MM.1S (cell line): ENCODE data around the gene PRKAG2.

Experiments
- DNase-seq: peaks from one replicate; pipeline ENCODE4 v3.0.0-alpha.2; 2015
- H2AFZ ChIP-seq: fragments of 300-600 bp; sonication (generic); 2 replicates; pipeline ENCODE4 v1.6.0; 2016; ENCODE audit warnings: antibody characterized with exemption, low read length
- H3F3A ChIP-seq: fragments of 300-600 bp; sonication (generic); 2 replicates; pipeline ENCODE4 v1.6.1; 2016; ENCODE audit warnings: mild to moderate bottlenecking, antibody characterized with exemption, low read length, moderate library complexity, mixed read lengths; ENCODE audit not compliant: insufficient read depth
- H3K27ac ChIP-seq: fragments of 300-600 bp; sonication (generic); 2 replicates; pipeline ENCODE4 v1.5.1; 2016; ENCODE audit warnings: mild to moderate bottlenecking, low read length
- H3K27me3 ChIP-seq: fragments of 300-600 bp; sonication (generic); replicated peaks from 2 replicates; pipeline ENCODE4 v1.6.0; 2016; ENCODE audit warnings: low read length; ENCODE audit not compliant: insufficient read depth
- H3K36me3 ChIP-seq: fragments of 300-600 bp; sonication (generic); replicated peaks from 2 replicates; pipeline ENCODE4 v1.6.1; 2016; ENCODE audit warnings: mild to moderate bottlenecking, low read length, mixed read lengths; ENCODE audit not compliant: insufficient read depth
- H3K4me1 ChIP-seq: fragments of 300-600 bp; sonication (generic); 2 replicates; pipeline ENCODE4 v1.6.1; 2016; ENCODE audit warnings: low read length, mixed read lengths
- H3K4me2 ChIP-seq: fragments of 300-600 bp; sonication (generic); 2 replicates; pipeline ENCODE4 v1.6.0; 2016; ENCODE audit warnings: low read depth, low read length
- H3K4me3 ChIP-seq: fragments of 300-600 bp; sonication (generic); 2 replicates; pipeline ENCODE4 v1.5.1; 2016; ENCODE audit warnings: low read length, mixed read lengths
- H3K79me2 ChIP-seq: fragments of 300-600 bp; sonication (generic); 2 replicates; pipeline ENCODE4 v1.6.1; 2016; ENCODE audit warnings: mixed run types, low read length, mixed read lengths
- H3K9ac ChIP-seq: fragments of 300-600 bp; sonication (generic); 2 replicates; pipeline ENCODE4 v1.6.1; 2016; ENCODE audit warnings: low read length, mixed read lengths
- H3K9me2 ChIP-seq: fragments of 300-600 bp; sonication (generic); replicated peaks from 2 replicates; pipeline ENCODE4 v1.6.1; 2016; ENCODE audit warnings: mild to moderate bottlenecking, low read length, mixed read lengths; ENCODE audit not compliant: insufficient read depth
- H3K9me3 ChIP-seq: fragments of 300-600 bp; sonication (generic); replicated peaks from 2 replicates; pipeline ENCODE4 v1.6.1; 2016; ENCODE audit warnings: mild to moderate bottlenecking, low read length, mixed read lengths; ENCODE audit not compliant: insufficient read depth
- H4K20me1 ChIP-seq: fragments of 300-600 bp; sonication (generic); 2 replicates; pipeline ENCODE4 v1.6.1; 2016; ENCODE audit warnings: mild to moderate bottlenecking, low read length, moderate library complexity, mixed read lengths; ENCODE audit not compliant: insufficient read depth
- EZH2 ChIP-seq: fragments of 300-600 bp; sonication (generic); optimal IDR thresholded peaks from 2 replicates; pipeline ENCODE3; 2017; ENCODE audit warnings: low read depth, mild to moderate bottlenecking, antibody characterized with exemption, low read length, mixed read lengths
- EZH2phosphoT487 ChIP-seq: fragments of 300-600 bp; sonication (generic); IDR thresholded peaks from 2 replicates; pipeline ENCODE4 v1.6.1; 2018; ENCODE audit warnings: antibody characterized with exemption, low read length
- TF ChIP-seq, protein P1 (sequence below): fragments of 300-600 bp; sonication (generic); IDR thresholded peaks from 2 replicates; pipeline ENCODE4 v1.5.1; 2016; ENCODE audit warnings: antibody characterized with exemption, low read length, mixed read lengths

Gene PRKAG2

GRCh38 chr7:151743481-151743983 lies 133.4 kb downstream of the PRKAG2 start:
- no peaks in the 10 kb centered on the region for H3F3A ChIP-seq
- no peak for DNase-seq
- no peaks in the 10 kb centered on the region for H4K20me1 ChIP-seq
- H3K79me2 ChIP-seq, result no peaks in the 10 kb centered on the region
- no peak for TF ChIP-seq EZH2
- no peak for TF ChIP-seq EZH2phosphoT487
- TF ChIP-seq, protein P1, sequence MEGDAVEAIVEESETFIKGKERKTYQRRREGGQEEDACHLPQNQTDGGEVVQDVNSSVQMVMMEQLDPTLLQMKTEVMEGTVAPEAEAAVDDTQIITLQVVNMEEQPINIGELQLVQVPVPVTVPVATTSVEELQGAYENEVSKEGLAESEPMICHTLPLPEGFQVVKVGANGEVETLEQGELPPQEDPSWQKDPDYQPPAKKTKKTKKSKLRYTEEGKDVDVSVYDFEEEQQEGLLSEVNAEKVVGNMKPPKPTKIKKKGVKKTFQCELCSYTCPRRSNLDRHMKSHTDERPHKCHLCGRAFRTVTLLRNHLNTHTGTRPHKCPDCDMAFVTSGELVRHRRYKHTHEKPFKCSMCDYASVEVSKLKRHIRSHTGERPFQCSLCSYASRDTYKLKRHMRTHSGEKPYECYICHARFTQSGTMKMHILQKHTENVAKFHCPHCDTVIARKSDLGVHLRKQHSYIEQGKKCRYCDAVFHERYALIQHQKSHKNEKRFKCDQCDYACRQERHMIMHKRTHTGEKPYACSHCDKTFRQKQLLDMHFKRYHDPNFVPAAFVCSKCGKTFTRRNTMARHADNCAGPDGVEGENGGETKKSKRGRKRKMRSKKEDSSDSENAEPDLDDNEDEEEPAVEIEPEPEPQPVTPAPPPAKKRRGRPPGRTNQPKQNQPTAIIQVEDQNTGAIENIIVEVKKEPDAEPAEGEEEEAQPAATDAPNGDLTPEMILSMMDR, result no peak
- H3K4me3 ChIP-seq, result no peak overlapping the region
- no peak overlapping the region for H2AFZ ChIP-seq
- H3K27me3 ChIP-seq, result peaks cover 70% of the 10 kb centered on the region
- H3K9me2 ChIP-seq, result no peaks in the 10 kb centered on the region
- no peak overlapping the region for H3K9ac ChIP-seq
- no peak overlapping the region for H3K4me2 ChIP-seq
- no peaks in the 10 kb centered on the region for H3K4me1 ChIP-seq
- H3K9me3 ChIP-seq, result no peaks in the 10 kb centered on the region
- H3K27ac ChIP-seq, result no peak overlapping the region
- H3K36me3 ChIP-seq, result no peaks in the 10 kb centered on the region

DNA sequence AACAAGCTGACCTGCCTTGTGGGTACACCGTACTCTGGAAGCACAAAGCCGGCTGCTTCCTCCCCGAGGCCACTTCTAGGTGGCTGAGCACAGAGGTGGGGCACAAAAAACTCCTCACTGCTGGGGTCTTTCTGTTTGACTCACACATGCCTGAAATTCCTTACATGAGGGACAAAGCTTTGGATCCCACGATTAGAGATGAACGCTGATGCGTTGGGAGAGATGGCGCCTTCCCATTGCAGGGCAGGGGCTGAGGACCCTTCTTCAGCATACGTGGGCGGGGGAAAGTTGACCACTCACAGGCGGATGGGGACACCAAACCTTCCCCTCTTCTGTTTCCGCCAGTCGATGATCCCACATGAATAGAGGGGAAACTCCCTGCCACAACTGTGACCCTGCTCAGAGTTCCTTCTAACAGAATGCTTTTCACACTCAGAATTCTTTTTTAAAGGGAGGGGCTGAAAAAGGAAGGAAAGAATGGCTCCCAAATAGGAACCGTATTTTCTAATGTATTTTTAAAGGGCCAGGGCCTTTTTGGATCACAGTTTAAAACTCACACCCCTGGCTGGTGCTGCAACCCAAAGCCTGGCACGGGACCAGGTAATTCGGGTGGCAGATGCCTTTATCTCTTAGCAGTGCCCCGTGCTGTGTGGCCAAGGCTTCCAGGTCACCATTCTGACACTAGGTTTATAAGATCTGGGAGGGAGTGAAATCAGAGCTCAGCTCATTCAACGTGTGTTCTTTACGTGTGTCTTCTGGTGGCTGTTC lies 134.0 kb downstream of the PRKAG2 start:
- no peak for DNase-seq
- Histone ChIP-seq H3K4me3 (no peak overlapping the region), H3K9me2 (no peaks in the 10 kb centered on the region), H3K36me3 (no peaks in the 10 kb centered on the region), H3K27ac (no peak overlapping the region), H3K9ac (no peak overlapping the region), H3K79me2 (no peaks in the 10 kb centered on the region), H3K4me2 (no peak overlapping the region), H2AFZ (no peak overlapping the region), H3F3A (no peaks in the 10 kb centered on the region), H3K9me3 (no peaks in the 10 kb centered on the region), H4K20me1 (no peaks in the 10 kb centered on the region), H3K4me1 (no peaks in the 10 kb centered on the region), H3K27me3 (peaks cover 67% of the 10 kb centered on the region)
- TF ChIP-seq EZH2 (no peak), EZH2phosphoT487 (no peak)
- TF ChIP-seq, protein P1, result no peak

DNA sequence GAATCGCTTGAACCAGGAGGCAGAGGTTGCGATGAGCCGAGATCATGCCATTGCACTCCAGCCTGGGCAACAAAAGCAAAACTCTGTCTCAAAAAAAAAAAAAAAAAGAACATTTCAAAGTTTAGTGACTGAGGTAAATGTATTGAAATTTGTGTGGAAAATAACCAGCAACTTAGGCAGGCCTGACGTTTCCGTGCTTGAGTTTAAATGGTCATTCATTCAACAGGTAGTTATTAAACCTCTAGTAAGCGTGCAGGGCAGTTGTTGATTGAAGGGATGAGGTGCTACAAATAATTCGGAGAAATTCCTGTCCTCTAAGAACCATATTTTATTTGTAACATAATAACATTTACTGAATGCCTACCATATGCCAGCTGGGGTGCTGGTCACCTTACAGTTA lies 135.3 kb downstream of the PRKAG2 start:
- H3K9me2 ChIP-seq, result no peaks in the 10 kb centered on the region
- H3K4me1 ChIP-seq, result no peaks in the 10 kb centered on the region
- peaks cover 73% of the 10 kb centered on the region for H3K27me3 ChIP-seq
- no peak overlapping the region for H2AFZ ChIP-seq
- DNase-seq, result no peak
- H4K20me1 ChIP-seq, result no peaks in the 10 kb centered on the region
- H3K4me2 ChIP-seq, result no peak overlapping the region
- no peaks in the 10 kb centered on the region for H3K9me3 ChIP-seq
- H3K9ac ChIP-seq, result no peak overlapping the region
- no peaks in the 10 kb centered on the region for H3F3A ChIP-seq
- no peak overlapping the region for H3K4me3 ChIP-seq
- TF ChIP-seq, protein P1, result no peak
- TF ChIP-seq EZH2phosphoT487 (no peak), EZH2 (no peak)
- H3K36me3 ChIP-seq, result no peaks in the 10 kb centered on the region
- H3K79me2 ChIP-seq, result no peaks in the 10 kb centered on the region
- H3K27ac ChIP-seq, result no peak overlapping the region
